ENCODE data around the gene SALL3.

Gene SALL3

GRCh38 chr18:78965917-78966792, 13.5 kb upstream of the SALL3 start:
- DNase-seq (ENCODE audit: low read depth in 2 of 2), result no peak

DNA sequence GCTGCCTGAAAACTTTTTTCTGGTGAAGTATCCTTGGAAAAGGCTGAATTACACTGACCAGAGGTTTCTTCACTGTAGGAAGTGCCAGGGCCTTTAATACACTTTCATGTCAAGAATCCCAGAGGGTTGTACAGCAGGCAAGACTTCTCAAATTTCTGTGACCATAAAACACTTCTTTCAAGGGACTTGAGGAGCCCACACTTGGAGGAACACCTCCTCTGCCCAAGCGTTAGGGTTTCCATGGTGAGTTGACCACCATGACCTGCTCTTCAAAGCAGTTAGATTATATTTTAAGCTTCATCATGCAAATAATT, 12.9 kb upstream of the SALL3 start:
- DNase-seq (ENCODE audit: low read depth in 2 of 2), result no peak

GRCh38 chr18:78967692-78968091, 11.9 kb upstream of the SALL3 start:
- no peak for DNase-seq (ENCODE audit: low read depth in 2 of 2)

GRCh38 chr18:78969574-78970315, 9.9 kb upstream of the SALL3 start:
- no peak for DNase-seq (ENCODE audit: low read depth in 2 of 2)

- DNase-seq (ENCODE audit: low read depth in 2 of 2), result no peak
These were observed 8.8 kb upstream of the SALL3 start for GRCh38 chr18:78970774-78971333.

DNA sequence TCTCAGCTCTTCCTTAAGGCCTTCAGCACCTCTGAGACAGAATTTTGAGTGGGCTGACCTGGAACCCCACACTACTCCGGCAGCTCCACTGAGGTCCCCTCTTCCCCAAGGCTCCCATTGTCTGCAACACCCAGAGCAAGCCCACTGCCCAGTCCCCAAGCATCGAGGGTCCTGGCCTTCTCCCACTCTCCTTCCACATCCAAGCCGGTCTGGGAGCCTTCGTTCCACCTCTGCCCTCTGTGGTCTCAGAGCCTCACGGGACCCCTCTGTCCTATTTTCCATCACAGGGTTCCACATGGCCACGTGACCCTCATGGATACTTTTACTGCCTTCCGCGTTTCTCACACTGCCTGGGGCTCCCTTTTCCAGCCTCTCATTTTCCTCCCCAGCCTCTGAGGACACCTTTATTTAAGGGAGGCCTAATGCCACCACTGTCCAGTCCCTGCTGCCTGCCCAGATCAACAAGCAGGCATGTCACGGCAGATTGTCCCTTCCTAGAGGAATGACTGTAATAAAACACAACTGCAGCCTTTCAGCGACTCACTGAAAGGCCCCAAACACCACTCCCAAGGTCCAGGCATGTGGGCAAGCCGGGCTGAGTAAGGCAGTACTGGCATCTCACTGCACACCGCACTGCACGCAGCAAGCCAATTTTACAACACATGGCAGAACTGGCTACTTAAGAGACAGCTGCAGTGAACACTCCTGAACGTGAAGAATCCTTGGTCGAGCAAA, 7.9 kb upstream of the SALL3 start:
- DNase-seq (ENCODE audit: low read depth in 2 of 2), result no peak

GRCh38 chr18:78972385-78972918, 7.2 kb upstream of the SALL3 start:
- DNase-seq (ENCODE audit: low read depth in 2 of 2), result no peak

DNA sequence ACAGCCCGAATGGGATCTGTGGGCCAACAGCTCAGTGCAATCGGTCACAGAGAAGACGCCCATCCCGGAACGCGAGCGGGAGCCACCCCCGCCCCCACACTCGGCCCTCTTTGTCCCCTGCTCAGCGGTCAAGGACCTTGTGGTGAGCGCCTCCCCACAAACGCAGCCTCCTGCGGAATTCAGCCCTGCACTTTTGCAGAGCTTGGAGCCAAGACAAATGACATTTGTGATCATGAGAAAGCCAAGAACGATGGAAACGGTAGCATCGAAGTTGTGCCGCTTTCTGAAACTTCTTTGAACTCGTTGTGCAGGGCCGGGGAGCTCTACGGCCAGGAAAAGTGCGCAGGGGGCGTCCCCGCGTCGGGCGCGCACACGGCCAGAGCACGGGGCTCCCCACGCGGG, 6.7 kb upstream of the SALL3 start:
- no peak for DNase-seq (ENCODE audit: low read depth in 2 of 2)

DNA sequence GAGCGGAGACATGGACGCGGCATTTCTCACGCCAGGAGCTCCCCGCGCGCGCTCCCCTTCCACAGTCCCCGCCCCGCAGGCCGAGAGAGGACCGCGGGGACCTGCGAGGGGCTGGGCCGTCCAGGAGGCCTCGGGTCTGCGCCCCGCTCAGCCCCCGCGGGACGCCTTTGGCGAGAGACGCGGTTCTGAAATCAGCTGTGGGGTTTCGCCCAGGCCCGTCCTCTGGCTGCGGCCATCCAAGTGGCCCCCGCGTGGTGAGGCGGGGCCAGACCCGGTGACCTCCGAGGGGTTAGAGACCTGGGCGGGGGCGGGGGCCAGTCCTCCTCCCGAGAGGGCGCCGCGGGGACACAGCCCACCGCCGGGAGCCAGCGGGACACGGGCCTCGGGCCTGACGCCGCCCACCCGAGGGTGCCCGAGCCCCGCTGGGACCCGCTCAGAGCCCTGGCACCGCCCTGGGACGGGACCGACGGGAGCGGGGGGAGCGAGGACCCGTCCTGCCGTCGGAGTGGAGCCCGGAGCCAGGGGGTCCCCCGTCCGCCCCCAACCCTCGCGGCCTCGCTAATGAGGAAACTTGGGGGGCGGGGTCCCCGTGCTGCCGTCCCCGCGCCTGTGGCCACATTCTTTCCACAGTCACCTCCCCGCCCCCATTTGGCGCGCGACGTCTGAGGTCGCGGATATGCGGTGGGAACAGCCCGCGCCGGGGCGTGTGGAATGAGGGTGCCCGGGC, 6.1 kb upstream of the SALL3 start:
- DNase-seq (ENCODE audit: low read depth in 2 of 2), result no peak

- no peak for DNase-seq (ENCODE audit: low read depth in 2 of 2)
These were observed 5.4 kb upstream of the SALL3 start for GRCh38 chr18:78974115-78974761.

GRCh38 chr18:78975292-78975691, 4.3 kb upstream of the SALL3 start:
- no peak for DNase-seq (ENCODE audit: low read depth in 2 of 2)

DNA sequence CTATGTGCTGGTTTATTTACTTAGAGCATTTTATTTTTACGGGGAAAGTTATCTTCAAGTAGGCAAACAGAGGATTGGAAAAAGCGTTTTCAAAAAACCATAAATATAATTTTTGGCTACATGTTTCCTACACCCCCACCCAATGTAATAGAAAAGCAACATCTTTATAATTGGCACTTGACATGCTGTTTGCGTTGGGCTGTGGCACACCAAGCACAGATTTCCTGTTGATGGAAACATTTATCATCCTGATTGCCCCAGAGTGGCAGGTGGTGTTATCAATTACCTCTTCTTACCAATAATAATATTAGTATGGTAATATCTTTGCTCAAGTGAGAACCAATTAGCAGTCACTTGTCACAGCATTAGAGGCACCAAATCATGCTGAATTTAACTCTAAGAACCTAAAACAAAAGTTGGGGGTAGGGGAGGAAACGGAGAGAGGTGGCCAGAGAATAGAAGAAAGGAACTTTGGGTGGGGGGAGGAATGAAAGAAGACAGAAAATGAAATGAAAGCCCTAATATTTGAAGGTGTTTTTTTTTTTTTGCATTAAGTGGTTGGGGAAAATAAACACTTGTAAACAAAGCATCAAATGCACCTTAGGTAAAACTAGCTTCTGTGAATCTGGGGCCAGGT, 3.8 kb upstream of the SALL3 start:
- no peak for DNase-seq (ENCODE audit: low read depth in 2 of 2)

GRCh38 chr18:78976765-78977636, 2.6 kb upstream of the SALL3 start:
- no peak for DNase-seq (ENCODE audit: low read depth in 2 of 2)

GRCh38 chr18:78977637-78978348, 1.8 kb upstream of the SALL3 start:
- no peak for DNase-seq (ENCODE audit: low read depth in 2 of 2)

GRCh38 chr18:78978349-78979055, 1.1 kb upstream of the SALL3 start:
- no peak for DNase-seq (ENCODE audit: low read depth in 2 of 2)

- DNase-seq (ENCODE audit: low read depth in 2 of 2), result no peak
These were observed 425 bp upstream of the SALL3 start for GRCh38 chr18:78979056-78979729.

- no peak for DNase-seq (ENCODE audit: low read depth in 2 of 2)
These were observed 707 bp downstream of the SALL3 start for GRCh38 chr18:78980279-78980771.
